ENCODE results near the gene TMEM109. TPM values are rescaled to one million over a fixed set of nuclear protein-coding genes. Genes with fewer than 3 reads are reported as not detected.

TMEM109 gene
- polyA plus RNA-seq, 1 donor from 2014 or later = 1.8 TPM

- Histone ChIP-seq H3K9me2 (ENCODE audit: insufficient read depth, low read length) (no peaks in the 10 kb centered on the region), H3F3A (ENCODE audit: insufficient read depth, low read length, poor library complexity, severe bottlenecking) (no peaks in the 10 kb centered on the region), H3K9ac (ENCODE audit: low read length) (no peak within 1 kb of the TSS), H3K79me2 (replicated peaks; ENCODE audit: insufficient read depth, low read length) (no peaks in the 10 kb centered on the region), H3K4me2 (ENCODE audit: low read length) (no peak within 1 kb of the TSS), H3K27ac (ENCODE audit: low read length) (no peak within 1 kb of the TSS), H3K36me3 (ENCODE audit: insufficient read depth, low read length) (no peaks in the 10 kb centered on the region), H4K20me1 (ENCODE audit: insufficient read depth) (no peaks in the 10 kb centered on the region), H3K27me3 (ENCODE audit: insufficient read depth, low read depth, low read length) (no peaks in the 10 kb centered on the region), H3K9me3 (ENCODE audit: low read length) (no peaks in the 10 kb centered on the region), H2AFZ (ENCODE audit: low read depth, low read length) (no peak within 1 kb of the TSS), H3K4me3 (ENCODE audit: low read length) (no peak within 1 kb of the TSS)
- TF ChIP-seq POLR2AphosphoS5 (IDR thresholded peaks at IDR 0.05) (no peak), RAD21 (conservative IDR thresholded peaks at IDR 0.05) (no peak), EZH2 (IDR thresholded peaks at IDR 0.05; ENCODE audit: borderline replicate concordance, insufficient read depth, low read length, poor library complexity, severe bottlenecking) (no peak), REST (IDR thresholded peaks at IDR 0.05; ENCODE audit: borderline replicate concordance) (no peak), SMC3 (conservative IDR thresholded peaks at IDR 0.05; ENCODE audit: poor library complexity) (no peak), MXI1 (conservative IDR thresholded peaks at IDR 0.05; ENCODE audit: poor library complexity, severe bottlenecking) (no peak), TAF1 (IDR thresholded peaks at IDR 0.05; ENCODE audit: low read depth) (no peak), CTCF (IDR thresholded peaks at IDR 0.05; ENCODE audit: poor library complexity, severe bottlenecking) (no peak), EP300 (conservative IDR thresholded peaks at IDR 0.05; ENCODE audit: poor library complexity, severe bottlenecking) (no peak)
Measured at GRCh38 chr11:60866911-60867870, 46.8 kb upstream of the TMEM109 start, which contains the start of gene ZP1. TSS of gene ZP1 (plus strand) at chr11:60867542. CDS start at chr11:60867562, 20 bp downstream.

GRCh38 chr11:60867871-60868681 lies 45.9 kb upstream of the TMEM109 start:
- H3K9ac ChIP-seq (ENCODE audit: low read length) = no peak overlapping the region
- H3K4me3 ChIP-seq (ENCODE audit: low read length) = no peak overlapping the region
- no peaks in the 10 kb centered on the region for H3K27me3 ChIP-seq (ENCODE audit: insufficient read depth, low read depth, low read length)
- H3K9me3 ChIP-seq (ENCODE audit: low read length) = no peaks in the 10 kb centered on the region
- H2AFZ ChIP-seq (ENCODE audit: low read depth, low read length) = no peak overlapping the region
- no peaks in the 10 kb centered on the region for H3F3A ChIP-seq (ENCODE audit: insufficient read depth, low read length, poor library complexity, severe bottlenecking)
- H3K79me2 ChIP-seq (replicated peaks; ENCODE audit: insufficient read depth, low read length) = no peaks in the 10 kb centered on the region
- no peaks in the 10 kb centered on the region for H4K20me1 ChIP-seq (ENCODE audit: insufficient read depth)
- no peak overlapping the region for H3K4me2 ChIP-seq (ENCODE audit: low read length)
- H3K9me2 ChIP-seq (ENCODE audit: insufficient read depth, low read length) = no peaks in the 10 kb centered on the region
- no peaks in the 10 kb centered on the region for H3K36me3 ChIP-seq (ENCODE audit: insufficient read depth, low read length)
- H3K27ac ChIP-seq (ENCODE audit: low read length) = no peak overlapping the region
- TF ChIP-seq POLR2AphosphoS5 (IDR thresholded peaks at IDR 0.05) = no peak
- no peak for TF ChIP-seq EZH2 (IDR thresholded peaks at IDR 0.05; ENCODE audit: borderline replicate concordance, insufficient read depth, low read length, poor library complexity, severe bottlenecking)
- no peak for TF ChIP-seq TAF1 (IDR thresholded peaks at IDR 0.05; ENCODE audit: low read depth)
- no peak for TF ChIP-seq EP300 (conservative IDR thresholded peaks at IDR 0.05; ENCODE audit: poor library complexity, severe bottlenecking)
- TF ChIP-seq RAD21 (conservative IDR thresholded peaks at IDR 0.05) = no peak
- TF ChIP-seq REST (IDR thresholded peaks at IDR 0.05; ENCODE audit: borderline replicate concordance) = no peak
- no peak for TF ChIP-seq CTCF (IDR thresholded peaks at IDR 0.05; ENCODE audit: poor library complexity, severe bottlenecking)
- TF ChIP-seq SMC3 (conservative IDR thresholded peaks at IDR 0.05; ENCODE audit: poor library complexity) = no peak

Data from neural cell (in vitro differentiated cells).